Measurements from ENCODE around the gene GIPC1. TPM values are rescaled to one million over a fixed set of nuclear protein-coding genes. Genes with fewer than 3 reads are reported as not detected.
"Not testable (repeated sequence)": the region's sequence is repeated elsewhere in the genome, so short reads cannot be mapped to it uniquely, and the experiment has no call there.

GIPC1 gene
- total RNA-seq, 1 experiment from 2014 or later = 367 TPM

- in situ Hi-C loops (cut with HindIII; ENCODE audit: low sequenced_read_pairs) = no loop called here
- no peak for DNase-seq (ENCODE audit: low spot score)
Observed at GRCh38 chr19:14519245-14519859, 23.4 kb upstream of the GIPC1 start.

GRCh38 chr19:14517840-14518505 is 22.0 kb upstream of the GIPC1 start, which contains the start of gene DNAJB1:
DNAJB1 (minus strand) TSS chr19:14518397; CDS start chr19:14518349, 48 bp downstream.
- in situ Hi-C loops (cut with HindIII; ENCODE audit: low sequenced_read_pairs) = no loop called here
- peak; percentile 77 for DNase-seq (ENCODE audit: low spot score)

- in situ Hi-C loops (cut with HindIII; ENCODE audit: low sequenced_read_pairs) = no loop called here
- peak; percentile 41 for DNase-seq (ENCODE audit: low spot score)
Observed at GRCh38 chr19:14517446-14517839, 21.5 kb upstream of the GIPC1 start.

GRCh38 chr19:14516746-14517438 is 21.0 kb upstream of the GIPC1 start:
- DNase-seq (ENCODE audit: low spot score) = no peak
- in situ Hi-C loops (cut with HindIII; ENCODE audit: low sequenced_read_pairs) = no loop called here

- in situ Hi-C loops (cut with HindIII; ENCODE audit: low sequenced_read_pairs) = no loop called here
Observed at GRCh38 chr19:14516048-14516534, 20.2 kb upstream of the GIPC1 start.

GRCh38 chr19:14515501-14516047 is 19.6 kb upstream of the GIPC1 start:
- in situ Hi-C loops (cut with HindIII; ENCODE audit: low sequenced_read_pairs) = no loop called here
- no peak for DNase-seq (ENCODE audit: low spot score)

More at GRCh38 chr19:14516048-14516534, 20.2 kb upstream of the GIPC1 start:
- DNase-seq (ENCODE audit: low spot score) = peak; percentile 58

- DNase-seq (ENCODE audit: low spot score) = no peak
- in situ Hi-C loops (cut with HindIII; ENCODE audit: low sequenced_read_pairs) = no loop called here
Observed at GRCh38 chr19:14514215-14514863, 18.4 kb upstream of the GIPC1 start.

GRCh38 chr19:14512406-14512961 is 16.6 kb upstream of the GIPC1 start:
- DNase-seq (ENCODE audit: low spot score) = no peak
- in situ Hi-C loops (cut with HindIII; ENCODE audit: low sequenced_read_pairs) = no loop called here

GRCh38 chr19:14511229-14511593 is 15.3 kb upstream of the GIPC1 start:
- in situ Hi-C loops (cut with HindIII; ENCODE audit: low sequenced_read_pairs) = no loop called here
- DNase-seq (ENCODE audit: low spot score) = no peak

- DNase-seq (ENCODE audit: low spot score) = no peak
- in situ Hi-C loops (cut with HindIII; ENCODE audit: low sequenced_read_pairs) = no loop called here
Observed at GRCh38 chr19:14510311-14511228, 14.6 kb upstream of the GIPC1 start.

- in situ Hi-C loops (cut with HindIII; ENCODE audit: low sequenced_read_pairs) = no loop called here
- DNase-seq (ENCODE audit: low spot score) = no peak
Observed at GRCh38 chr19:14507704-14508542, 12.0 kb upstream of the GIPC1 start.

- in situ Hi-C loops (cut with HindIII; ENCODE audit: low sequenced_read_pairs) = no loop called here
- DNase-seq (ENCODE audit: low spot score) = peak; percentile 45
Observed at GRCh38 chr19:14505488-14506239, 9.7 kb upstream of the GIPC1 start.

GRCh38 chr19:14504575-14504974 is 8.6 kb upstream of the GIPC1 start:
- in situ Hi-C loops (cut with HindIII; ENCODE audit: low sequenced_read_pairs); DNase-seq (ENCODE audit: low spot score): not testable (repeated sequence)

GRCh38 chr19:14503285-14503684 is 7.4 kb upstream of the GIPC1 start:
- in situ Hi-C loops (cut with HindIII; ENCODE audit: low sequenced_read_pairs) = no loop called here
- DNase-seq (ENCODE audit: low spot score) = no peak

GRCh38 chr19:14502334-14503092 is 6.6 kb upstream of the GIPC1 start:
- in situ Hi-C loops (cut with HindIII; ENCODE audit: low sequenced_read_pairs) = no loop called here

More at GRCh38 chr19:14502334-14503092, 6.6 kb upstream of the GIPC1 start:
- DNase-seq (ENCODE audit: low spot score) = no peak

Measured in G401 (cell line).